OCI-LY7 (cell line): ENCODE data around the gene NPVF.

Experiments
- CTCF ChIP-seq: fragments of 200-600 bp; sonication (generic); conservative IDR thresholded peaks from 2 replicates; pipeline ENCODE4 v1.5.1; 2014; ENCODE audit warnings: mild to moderate bottlenecking, antibody characterized with exemption, low read length, moderate library complexity, mixed read lengths
- EZH2phosphoT487 ChIP-seq: fragments of 200-600 bp; sonication (generic); IDR thresholded peaks from 2 replicates; pipeline ENCODE4 v1.6.1; 2018; ENCODE audit warnings: low read depth, borderline replicate concordance, mild to moderate bottlenecking, mixed run types, antibody characterized with exemption, low read length, moderate library complexity, mixed read lengths

- TF ChIP-seq CTCF (no peak), EZH2phosphoT487 (no peak)
Observed at GRCh38 chr7:25260862-25261494, 32.7 kb upstream of the NPVF start.
